CD4-positive, alpha-beta memory T cell (primary cell): Measurements from ENCODE around the gene ANKRD13D. TPM values are rescaled to one million over a fixed set of nuclear protein-coding genes. Genes with fewer than 3 reads are reported as not detected.

Experiments used
- CTCF ChIA-PET: fragments of 350-600 bp; sonication (Branson Sonifier 250); formaldehyde crosslinking; loops from one replicate; lab custom pipeline; 2021; ENCODE audit warnings: inconsistent platforms; ENCODE audit not compliant: partially characterized antibody; lab: Charles Lee
- POLR2A ChIA-PET: fragments of 350-600 bp; sonication (Branson Sonifier 250); formaldehyde crosslinking; loops from one replicate; lab custom pipeline; 2021; ENCODE audit not compliant: partially characterized antibody; lab: Charles Lee
- DNase-seq, 5 donors: peaks; one replicate each; pipeline versions ENCODE4 v3.0.0 to v3.0.0-alpha.2; 2020 to 2022; ENCODE audit warnings: mixed read lengths in 1 of 5
- H3K27ac ChIP-seq: one replicate; pipeline ENCODE4 v1.7.0; 2013; ENCODE audit warnings: low read depth, low read length
- H3K27me3 ChIP-seq: 2 replicates; pipeline ENCODE4 v1.7.0; 2013; ENCODE audit warnings: mild to moderate bottlenecking, low read length, moderate library complexity; ENCODE audit not compliant: insufficient read depth
- H3K36me3 ChIP-seq: 2 replicates; pipeline ENCODE4 v1.7.0; 2013; ENCODE audit warnings: mild to moderate bottlenecking, low read length, moderate library complexity; ENCODE audit not compliant: insufficient read depth
- H3K4me1 ChIP-seq: 2 replicates; pipeline ENCODE4 v1.7.0; 2013; ENCODE audit warnings: mild to moderate bottlenecking, low read length, moderate library complexity; ENCODE audit not compliant: insufficient read depth
- H3K4me3 ChIP-seq, 2 donors: one replicate each; pipeline ENCODE4 v1.7.0; 2013; ENCODE audit warnings: low read length in 2 of 2, mild to moderate bottlenecking in 1 of 2
- H3K9me3 ChIP-seq, 2 donors: one replicate each; pipeline ENCODE4 v1.7.0; 2013; ENCODE audit warnings: low read length in 2 of 2, control low read depth in 1 of 2; ENCODE audit not compliant: control insufficient read depth in 1 of 2
- H3K27ac Mint-ChIP-seq, 7 donors: one replicate each; pipeline ENCODE4 v1.8.0; 2020 to 2021; ENCODE audit warnings: mixed read lengths in 7 of 7, mild to moderate bottlenecking in 6 of 7, inconsistent platforms in 3 of 7, moderate library complexity in 3 of 7
- H3K27me3 Mint-ChIP-seq, 2 donors: one replicate each; pipeline ENCODE4 v1.8.0; 2020 to 2021; ENCODE audit warnings: mixed read lengths in 2 of 2
- H3K36me3 Mint-ChIP-seq, 2 donors: one replicate each; pipeline ENCODE4 v1.8.0; 2020 to 2021; ENCODE audit warnings: mixed read lengths in 2 of 2, inconsistent platforms in 1 of 2, mild to moderate bottlenecking in 1 of 2
- H3K4me1 Mint-ChIP-seq, 4 donors: one replicate each; pipeline ENCODE4 v1.8.0; 2020 to 2021; ENCODE audit warnings: mixed read lengths in 4 of 4, mild to moderate bottlenecking in 1 of 4
- H3K4me3 Mint-ChIP-seq, 8 donors: one replicate each; pipeline ENCODE4 v1.8.0; 2020 to 2021; ENCODE audit warnings: mixed read lengths in 8 of 8, mild to moderate bottlenecking in 7 of 8, moderate library complexity in 6 of 8, inconsistent platforms in 3 of 8
- H3K9me3 Mint-ChIP-seq, 8 donors: one replicate each; pipeline ENCODE4 v1.8.0; 2020 to 2021; ENCODE audit warnings: mixed read lengths in 8 of 8, mild to moderate bottlenecking in 5 of 8, inconsistent platforms in 3 of 8, moderate library complexity in 1 of 8
- intact Hi-C: fragments of 100-400 bp; cut with micrococcal nuclease; formaldehyde crosslinking; loops from one replicate; pipeline ENCODE4 v1.15.1; 2023
- polyA plus RNA-seq, 2 donors: library from polyadenylated mRNA; unstranded; fragments of 300-500 nt; fragmentation: Illumina TruSeq; gene quantifications; one replicate each; pipeline ENCODE4 v1.2.3, GENCODE V29; 2021
- total RNA-seq, 2 experiments: library from RNA; stranded (reverse); gene quantifications; one replicate each; pipeline ENCODE4 v1.2.3, GENCODE V29; 2021

ANKRD13D gene
- total and polyA plus RNA-seq, 4 experiments from 2014 or later = 12.0 to 247 (median 138) TPM

- Histone ChIP-seq H3K36me3 (no peaks in the 10 kb centered on the region), H3K4me3 (no peak overlapping the region), H3K27ac (no peak overlapping the region), H3K27me3 (no peaks in the 10 kb centered on the region), H3K4me1 (peaks cover 35% of the 10 kb centered on the region), H3K9me3 (no peaks in the 10 kb centered on the region)
- intact Hi-C loops = loop anchor here (1.0 kb wide), 1 partner anchor 11 kb away; no protein-coding TSS in a partner anchor
- H3K4me3 Mint-ChIP-seq = peak overlapping the region in 3 of 8 donors; percentile 35 to 51 (median 50)
- H3K27me3 Mint-ChIP-seq = no peaks in the 10 kb centered on the region
- peaks cover 0 to 3% of the 10 kb centered on the region in 2 donors for H3K36me3 Mint-ChIP-seq
- ChIA-PET CTCF (interaction anchor here (0.7 to 4.4 kb wide), 24 partner anchors 9 to 284 kb away, joined by 3 to 132 read pairs (median 4); partner anchors contain the start of genes ANKRD13D, CLCF1, NUDT8 and PPP1CA), POLR2A (interaction anchor here (0.7 to 6.4 kb wide), 16 partner anchors 8 to 159 kb away, joined by 3 to 45 read pairs (median 4); partner anchors contain the start of genes ANKRD13D, CLCF1, PITPNM1 and POLD4)
- peak overlapping the region in 6 of 7 donors; percentile 50 to 92 (median 85) for H3K27ac Mint-ChIP-seq
- H3K9me3 Mint-ChIP-seq = no peaks in the 10 kb centered on the region
- DNase-seq = peak in 4 of 5 donors; percentile 30 to 41 (median 38)
- H3K4me1 Mint-ChIP-seq = peaks cover 28 to 56% (median 36%) of the 10 kb centered on the region in 4 donors
These were observed 57.1 kb downstream of the ANKRD13D start for GRCh38 chr11:67345920-67346819.

- Histone ChIP-seq H3K9me3 (no peaks in the 10 kb centered on the region), H3K27me3 (no peaks in the 10 kb centered on the region), H3K36me3 (peaks cover 3% of the 10 kb centered on the region), H3K4me1 (peaks cover 54% of the 10 kb centered on the region), H3K27ac (no peak overlapping the region), H3K4me3 (no peak overlapping the region)
- Mint-ChIP-seq H3K27me3 (no peaks in the 10 kb centered on the region), H3K4me1 (peaks cover 36 to 66% (median 47%) of the 10 kb centered on the region in 4 donors), H3K36me3 (peaks cover 0 to 8% of the 10 kb centered on the region in 2 donors), H3K9me3 (no peaks in the 10 kb centered on the region), H3K27ac (peak overlapping the region in 4 of 7 donors; percentile 31 to 52 (median 38)), H3K4me3 (no peak overlapping the region)
- POLR2A ChIA-PET = interaction anchor here (1.1 to 11.8 kb wide), 3 partner anchors 30 to 117 kb away, joined by 4 to 449 read pairs (median 8); partner anchors contain the start of gene CLCF1
- no peak for DNase-seq
- CTCF ChIA-PET = interaction anchor here (0.9 to 18.4 kb wide), 7 partner anchors 9 to 40 kb away, joined by 3 to 1065 read pairs (median 23); partner anchors contain the start of genes CLCF1 and RAD9A
- intact Hi-C loops = no loop called here
These were observed 59.1 kb downstream of the ANKRD13D start for GRCh38 chr11:67347964-67348749.

GRCh38 chr11:67349036-67349435 is 59.9 kb downstream of the ANKRD13D start:
- Mint-ChIP-seq H3K4me1 (peaks cover 39 to 74% (median 52%) of the 10 kb centered on the region in 4 donors), H3K27me3 (no peaks in the 10 kb centered on the region), H3K27ac (peak overlapping the region; percentile 29 to 87 (median 55)), H3K9me3 (no peaks in the 10 kb centered on the region), H3K4me3 (no peak overlapping the region), H3K36me3 (peaks cover 0 to 11% of the 10 kb centered on the region in 2 donors)
- no peaks in the 10 kb centered on the region for H3K9me3 ChIP-seq
- ChIA-PET POLR2A (interaction anchor here (1.1 to 11.8 kb wide), 4 partner anchors 29 to 116 kb away, joined by 4 to 449 read pairs (median 29); partner anchors contain the start of genes CLCF1 and RAD9A), CTCF (interaction anchor here (0.6 to 18.4 kb wide), 5 partner anchors 32 to 132 kb away, joined by 3 to 1065 read pairs (median 4); partner anchors contain the start of genes CLCF1 and RAD9A)
- H3K36me3 ChIP-seq = peaks cover 3% of the 10 kb centered on the region
- no peak overlapping the region for H3K27ac ChIP-seq
- DNase-seq = no peak
- peaks cover 54% of the 10 kb centered on the region for H3K4me1 ChIP-seq
- H3K27me3 ChIP-seq = no peaks in the 10 kb centered on the region
- no peak overlapping the region for H3K4me3 ChIP-seq
- intact Hi-C loops = no loop called here

DNA sequence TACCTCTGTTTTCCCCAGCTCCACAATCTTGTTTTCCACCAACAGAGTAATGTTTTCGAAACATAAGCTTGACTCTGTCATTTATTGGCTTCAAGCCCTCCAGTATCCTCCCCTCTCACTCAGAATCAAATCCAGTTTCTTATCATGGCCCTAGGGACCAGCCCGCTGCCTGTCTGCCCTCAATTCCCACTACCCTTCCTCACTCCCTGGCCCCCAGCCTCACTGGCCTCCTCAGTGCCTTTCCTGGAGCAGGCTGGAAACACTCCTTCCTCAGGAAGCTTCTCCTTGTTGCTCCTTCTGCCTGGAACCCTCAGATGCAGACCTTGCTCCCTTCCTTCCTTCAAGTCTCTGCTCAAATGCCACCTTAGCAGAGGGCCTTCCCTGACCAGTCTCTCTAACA is 60.4 kb downstream of the ANKRD13D start:
- ChIA-PET CTCF (interaction anchor here (0.8 to 18.4 kb wide), 4 partner anchors 31 to 87 kb away, joined by 3 to 1065 read pairs (median 4); partner anchors contain the start of genes CLCF1 and RAD9A), POLR2A (interaction anchor here (1.1 to 11.8 kb wide), 4 partner anchors 29 to 116 kb away, joined by 4 to 449 read pairs (median 29); partner anchors contain the start of genes CLCF1 and RAD9A)
- peaks cover 40 to 74% (median 53%) of the 10 kb centered on the region in 4 donors for H3K4me1 Mint-ChIP-seq
- peak overlapping the region; percentile 55 to 87 (median 72) for H3K27ac Mint-ChIP-seq
- Histone ChIP-seq H3K27ac (no peak overlapping the region), H3K4me1 (peaks cover 54% of the 10 kb centered on the region), H3K9me3 (no peaks in the 10 kb centered on the region), H3K4me3 (no peak overlapping the region), H3K36me3 (peaks cover 3% of the 10 kb centered on the region), H3K27me3 (no peaks in the 10 kb centered on the region)
- intact Hi-C loops = no loop called here
- no peak for DNase-seq
- no peaks in the 10 kb centered on the region for H3K27me3 Mint-ChIP-seq
- H3K4me3 Mint-ChIP-seq = no peak overlapping the region
- H3K36me3 Mint-ChIP-seq = peaks cover 0 to 11% of the 10 kb centered on the region in 2 donors
- H3K9me3 Mint-ChIP-seq = no peaks in the 10 kb centered on the region

GRCh38 chr11:67349928-67350465 is 60.9 kb downstream of the ANKRD13D start:
- H3K27ac ChIP-seq = no peak overlapping the region
- peaks cover 40 to 74% (median 53%) of the 10 kb centered on the region in 4 donors for H3K4me1 Mint-ChIP-seq
- H3K36me3 Mint-ChIP-seq = peaks cover 0 to 11% of the 10 kb centered on the region in 2 donors

More at GRCh38 chr11:67349928-67350465, 60.9 kb downstream of the ANKRD13D start:
- H3K36me3 ChIP-seq = peaks cover 3% of the 10 kb centered on the region
- no peaks in the 10 kb centered on the region for H3K9me3 ChIP-seq
- no peaks in the 10 kb centered on the region for H3K27me3 Mint-ChIP-seq
- peaks cover 54% of the 10 kb centered on the region for H3K4me1 ChIP-seq
- peak overlapping the region in 1 of 8 donors; percentile 64 for H3K4me3 Mint-ChIP-seq
- POLR2A ChIA-PET = interaction anchor here (1.8 to 11.8 kb wide), 5 partner anchors 28 to 110 kb away, joined by 4 to 449 read pairs (median 53); partner anchors contain the start of genes CLCF1, PPP1CA, RAD9A and TBC1D10C
- H3K27me3 ChIP-seq = no peaks in the 10 kb centered on the region
- CTCF ChIA-PET = interaction anchor here (0.7 to 18.4 kb wide), 6 partner anchors 28 to 264 kb away, joined by 3 to 1065 read pairs (median 11); partner anchors contain the start of genes CLCF1 and RAD9A
- DNase-seq = no peak
- intact Hi-C loops = no loop called here
- peak overlapping the region; percentile 11 to 75 (median 63) for H3K27ac Mint-ChIP-seq
- H3K9me3 Mint-ChIP-seq = no peaks in the 10 kb centered on the region
- no peak overlapping the region for H3K4me3 ChIP-seq
